Measurements from ENCODE around the gene CD86. TPM values are rescaled to one million over a fixed set of nuclear protein-coding genes. Genes with fewer than 3 reads are reported as not detected.

Gene CD86
- total RNA-seq, 1 donor from 2014 or later: not detected

DNA sequence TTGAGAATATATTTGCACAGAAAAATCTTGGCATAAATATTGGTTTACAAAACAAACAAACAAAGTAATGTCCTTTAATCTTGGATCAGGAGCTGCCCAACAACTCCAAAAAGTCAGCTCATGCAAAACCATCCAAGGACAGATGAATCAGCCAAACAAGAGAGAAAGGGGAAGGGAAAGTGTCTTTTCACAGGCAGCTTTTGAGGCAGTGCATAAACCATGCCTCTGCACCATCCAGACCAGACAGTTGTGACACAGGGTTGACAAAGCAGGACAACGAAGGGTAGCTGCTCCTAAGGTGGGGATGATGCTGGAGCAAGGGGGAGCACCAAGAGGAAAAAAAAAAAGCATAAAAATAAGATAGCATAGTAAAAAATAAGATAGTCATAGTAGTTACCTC is 8.7 kb downstream of the CD86 start:
- Histone ChIP-seq H3K4me3 (ENCODE audit: low read depth, low read length) (no peak overlapping the region), H3K36me3 (ENCODE audit: control insufficient read depth, insufficient read depth, low read length) (no peaks in the 10 kb centered on the region), H3K27me3 (ENCODE audit: control insufficient read depth, insufficient read depth, low read length) (no peaks in the 10 kb centered on the region)
- TF ChIP-seq, protein P1, sequence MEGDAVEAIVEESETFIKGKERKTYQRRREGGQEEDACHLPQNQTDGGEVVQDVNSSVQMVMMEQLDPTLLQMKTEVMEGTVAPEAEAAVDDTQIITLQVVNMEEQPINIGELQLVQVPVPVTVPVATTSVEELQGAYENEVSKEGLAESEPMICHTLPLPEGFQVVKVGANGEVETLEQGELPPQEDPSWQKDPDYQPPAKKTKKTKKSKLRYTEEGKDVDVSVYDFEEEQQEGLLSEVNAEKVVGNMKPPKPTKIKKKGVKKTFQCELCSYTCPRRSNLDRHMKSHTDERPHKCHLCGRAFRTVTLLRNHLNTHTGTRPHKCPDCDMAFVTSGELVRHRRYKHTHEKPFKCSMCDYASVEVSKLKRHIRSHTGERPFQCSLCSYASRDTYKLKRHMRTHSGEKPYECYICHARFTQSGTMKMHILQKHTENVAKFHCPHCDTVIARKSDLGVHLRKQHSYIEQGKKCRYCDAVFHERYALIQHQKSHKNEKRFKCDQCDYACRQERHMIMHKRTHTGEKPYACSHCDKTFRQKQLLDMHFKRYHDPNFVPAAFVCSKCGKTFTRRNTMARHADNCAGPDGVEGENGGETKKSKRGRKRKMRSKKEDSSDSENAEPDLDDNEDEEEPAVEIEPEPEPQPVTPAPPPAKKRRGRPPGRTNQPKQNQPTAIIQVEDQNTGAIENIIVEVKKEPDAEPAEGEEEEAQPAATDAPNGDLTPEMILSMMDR (IDR thresholded peaks at IDR 0.05; ENCODE audit: insufficient read depth, low read length, poor library complexity, severe bottlenecking): no peak
- DNase-seq (ENCODE audit: low read depth): no peak

DNA sequence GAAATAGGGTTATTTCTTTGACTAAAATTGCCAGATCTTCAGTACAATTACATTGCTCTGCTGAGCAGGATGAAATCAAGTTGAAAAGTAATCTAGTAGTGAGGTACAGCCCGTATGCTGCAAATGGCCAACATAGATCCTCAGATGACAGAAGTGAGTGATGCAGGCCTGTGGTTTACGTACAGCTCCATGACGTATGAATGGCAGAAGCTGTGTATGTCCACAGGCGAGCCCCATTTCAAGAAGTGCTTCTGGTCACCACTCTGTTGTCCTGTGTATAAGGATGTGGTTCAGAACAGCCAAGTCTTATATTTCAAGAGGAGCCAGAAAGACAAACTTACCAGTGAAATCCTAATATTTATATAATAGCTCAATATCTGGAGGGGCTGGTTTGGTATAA is 9.2 kb downstream of the CD86 start:
- Histone ChIP-seq H3K27me3 (ENCODE audit: control insufficient read depth, insufficient read depth, low read length) (no peaks in the 10 kb centered on the region), H3K36me3 (ENCODE audit: control insufficient read depth, insufficient read depth, low read length) (no peaks in the 10 kb centered on the region), H3K4me3 (ENCODE audit: low read depth, low read length) (no peak overlapping the region)
- no peak for DNase-seq (ENCODE audit: low read depth)
- TF ChIP-seq, protein P1 (IDR thresholded peaks at IDR 0.05; ENCODE audit: insufficient read depth, low read length, poor library complexity, severe bottlenecking): no peak

DNA sequence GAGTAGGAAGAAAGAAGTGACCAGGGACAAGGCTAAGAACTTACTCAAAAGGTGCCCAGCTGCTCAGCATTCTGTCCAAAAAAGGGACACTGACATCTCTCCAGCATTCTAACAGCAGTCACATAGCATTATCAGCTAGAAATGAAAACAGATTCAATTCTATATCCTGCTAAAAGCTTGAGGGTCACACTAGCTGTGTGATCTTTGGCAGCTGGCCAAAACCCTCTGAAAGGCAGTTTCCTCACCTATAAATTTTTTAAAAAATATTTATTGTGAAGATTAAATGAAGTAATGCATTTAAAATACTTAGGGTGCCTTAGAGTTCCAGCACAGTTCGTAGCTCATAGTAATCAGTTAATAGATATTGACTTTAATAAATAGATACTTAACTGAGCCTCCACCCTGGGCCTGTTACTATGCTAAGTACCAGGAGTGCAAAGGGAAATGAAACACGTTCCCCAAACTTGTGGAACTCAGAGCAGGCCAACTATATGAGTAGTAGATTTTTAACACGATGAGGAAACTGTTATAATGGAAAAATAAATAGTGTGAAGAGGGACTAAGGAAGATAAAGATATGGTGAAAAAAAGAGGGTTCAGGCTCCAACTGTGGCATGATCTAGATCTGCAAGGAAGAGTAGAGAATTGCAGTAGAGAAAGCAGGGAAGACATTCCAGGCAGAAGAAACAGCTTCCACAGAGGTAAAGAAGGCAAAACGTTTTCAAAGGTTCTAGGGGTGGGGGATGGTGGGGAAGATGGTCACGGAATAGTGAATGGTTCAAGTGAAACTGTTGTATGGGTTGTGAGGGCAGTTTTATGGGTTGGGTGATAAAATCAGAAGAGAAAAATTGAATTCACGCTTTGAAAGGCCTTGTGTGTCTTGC is 11.4 kb downstream of the CD86 start:
- H3K27me3 ChIP-seq (ENCODE audit: control insufficient read depth, insufficient read depth, low read length): no peaks in the 10 kb centered on the region
- TF ChIP-seq, protein P1 (IDR thresholded peaks at IDR 0.05; ENCODE audit: insufficient read depth, low read length, poor library complexity, severe bottlenecking): no peak
- no peak overlapping the region for H3K4me3 ChIP-seq (ENCODE audit: low read depth, low read length)
- DNase-seq (ENCODE audit: low read depth): no peak
- no peaks in the 10 kb centered on the region for H3K36me3 ChIP-seq (ENCODE audit: control insufficient read depth, insufficient read depth, low read length)

DNA sequence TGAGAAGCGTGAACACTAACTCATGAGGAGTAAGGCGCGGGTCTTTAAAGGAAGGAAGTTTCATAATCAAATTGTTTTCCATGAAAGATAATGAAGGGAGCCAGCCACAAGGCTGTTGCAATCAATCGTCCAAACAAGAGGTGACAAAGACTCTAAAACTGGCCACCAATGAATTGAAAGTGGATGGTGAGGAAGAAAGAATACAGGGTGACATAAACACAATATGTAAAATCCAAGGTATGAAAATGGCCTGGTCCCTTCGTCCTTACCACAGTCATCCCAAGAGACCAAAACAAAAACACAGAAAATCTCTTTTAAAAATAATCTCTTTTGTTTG is 12.0 kb downstream of the CD86 start:
- TF ChIP-seq, protein P1 (IDR thresholded peaks at IDR 0.05; ENCODE audit: insufficient read depth, low read length, poor library complexity, severe bottlenecking): no peak
- no peak overlapping the region for H3K4me3 ChIP-seq (ENCODE audit: low read depth, low read length)
- no peaks in the 10 kb centered on the region for H3K27me3 ChIP-seq (ENCODE audit: control insufficient read depth, insufficient read depth, low read length)
- no peak for DNase-seq (ENCODE audit: low read depth)
- H3K36me3 ChIP-seq (ENCODE audit: control insufficient read depth, insufficient read depth, low read length): no peaks in the 10 kb centered on the region

DNA sequence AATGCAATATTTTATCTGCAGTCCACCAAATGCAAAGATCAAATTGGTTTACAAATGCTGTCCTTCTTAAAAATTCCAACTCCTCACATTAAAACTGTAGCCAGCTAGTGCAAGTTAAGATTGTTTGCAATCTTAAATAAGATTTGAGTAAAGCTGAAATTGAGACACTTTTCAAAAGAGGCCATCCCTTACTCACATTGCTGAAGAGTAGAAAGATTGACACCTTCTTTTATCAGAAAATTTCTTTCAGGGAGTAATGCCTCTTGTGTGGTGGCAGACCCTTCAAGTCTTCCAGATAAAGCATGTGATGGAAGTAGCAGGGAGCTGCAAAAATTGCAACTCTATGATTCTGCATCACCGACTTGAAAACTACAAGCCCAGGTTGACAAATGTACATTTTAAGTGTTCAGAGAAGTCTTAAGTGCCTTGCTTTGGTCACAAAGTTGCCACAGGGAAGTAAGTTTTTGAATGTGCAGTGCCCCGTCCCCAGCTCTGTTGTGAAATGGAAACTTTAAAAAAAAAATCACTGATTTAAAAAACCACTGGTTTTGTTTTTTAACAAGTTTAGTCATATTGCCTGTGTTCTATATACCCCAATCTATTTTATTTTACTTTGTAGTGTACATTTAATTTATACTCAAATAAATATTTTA is 12.6 kb downstream of the CD86 start:
- TF ChIP-seq, protein P1 (IDR thresholded peaks at IDR 0.05; ENCODE audit: insufficient read depth, low read length, poor library complexity, severe bottlenecking): no peak
- Histone ChIP-seq H3K27me3 (ENCODE audit: control insufficient read depth, insufficient read depth, low read length) (no peaks in the 10 kb centered on the region), H3K36me3 (ENCODE audit: control insufficient read depth, insufficient read depth, low read length) (no peaks in the 10 kb centered on the region), H3K4me3 (ENCODE audit: low read depth, low read length) (no peak overlapping the region)
- no peak for DNase-seq (ENCODE audit: low read depth)

Data from kidney epithelial cell (primary cell).